ENCODE data around the gene ITPRIPL2. TPM values are rescaled to one million over a fixed set of nuclear protein-coding genes. Genes with fewer than 3 reads are reported as not detected.

The ITPRIPL2 gene
- total and polyA plus RNA-seq, 2 of the 13 experiments (the other 11 are each of a cell fraction or from before 2014, with no cell fraction given), result 5.9 to 12.6 TPM

DNA sequence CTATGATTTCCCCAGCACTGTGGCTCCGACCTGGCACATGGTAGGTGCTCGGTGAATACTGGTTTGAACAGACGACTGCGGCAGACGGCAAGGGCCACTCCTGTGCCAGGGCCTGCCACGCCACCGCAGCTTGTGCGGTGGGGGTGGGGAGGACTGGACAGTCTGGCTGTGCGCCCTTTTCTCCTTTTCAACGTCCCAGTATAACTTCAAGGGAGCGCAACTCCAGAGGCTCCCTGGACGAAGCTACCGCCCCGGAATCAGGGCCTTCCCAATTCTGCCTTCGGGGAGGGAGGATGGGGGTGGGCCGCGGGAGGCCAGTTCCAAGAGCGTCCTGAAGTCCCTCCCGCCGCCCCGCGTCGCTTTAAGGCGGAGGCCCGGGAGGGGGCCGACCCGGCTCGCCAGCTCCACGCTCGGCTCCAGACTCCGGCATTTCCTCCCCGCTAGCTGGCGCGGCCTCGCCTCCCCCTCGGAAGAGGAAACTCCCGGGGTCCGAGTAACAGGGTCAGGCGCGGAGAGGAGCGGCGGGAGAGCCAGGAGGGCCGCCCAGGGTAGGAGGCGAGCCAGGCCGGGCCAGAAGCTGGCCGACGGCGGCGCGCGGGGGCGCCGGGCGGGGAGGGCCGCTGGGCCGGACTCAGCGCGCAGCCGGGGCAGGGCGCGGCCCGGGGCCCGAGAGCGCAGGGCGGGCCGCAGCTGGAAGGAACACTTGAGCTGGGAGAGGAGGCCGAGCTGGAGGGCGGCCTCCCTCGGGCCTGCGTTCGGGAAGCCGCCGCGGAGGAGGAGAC lies at the start of gene ITPRIPL2 (continued):
- TF ChIP-seq, protein P1, sequence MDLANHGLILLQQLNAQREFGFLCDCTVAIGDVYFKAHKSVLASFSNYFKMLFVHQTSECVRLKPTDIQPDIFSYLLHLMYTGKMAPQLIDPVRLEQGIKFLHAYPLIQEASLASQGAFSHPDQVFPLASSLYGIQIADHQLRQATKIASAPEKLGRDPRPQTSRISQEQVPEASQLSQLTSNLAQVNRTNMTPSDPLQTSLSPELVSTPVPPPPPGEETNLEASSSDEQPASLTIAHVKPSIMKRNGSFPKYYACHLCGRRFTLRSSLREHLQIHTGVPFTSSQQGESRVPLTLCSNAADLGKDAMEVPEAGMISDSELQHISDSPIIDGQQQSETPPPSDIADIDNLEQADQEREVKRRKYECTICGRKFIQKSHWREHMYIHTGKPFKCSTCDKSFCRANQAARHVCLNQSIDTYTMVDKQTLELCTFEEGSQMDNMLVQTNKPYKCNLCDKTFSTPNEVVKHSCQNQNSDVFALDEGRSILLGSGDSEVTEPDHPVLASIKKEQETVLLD (CRISPR knock-in tag; IDR thresholded peaks at IDR 0.05; ENCODE audit: low read depth), result 0 out of 2 replicates have a peak, but pooled peaks have one; percentile 25
- peak; percentile 0 for TF ChIP-seq AGO2 (optimal IDR thresholded peaks at IDR 0.05; ENCODE audit: low read depth, low read length)
- no peak for TF ChIP-seq SRY (CRISPR knock-in tag; IDR thresholded peaks at IDR 0.05)
- TF ChIP-seq CEBPB (IDR thresholded peaks at IDR 0.05; ENCODE audit: borderline replicate concordance, low read depth, low read length), result no peak
- peak; percentile 24; the same call in 1 of the 2 replicates for TF ChIP-seq HCFC1 (IDR thresholded peaks at IDR 0.05; ENCODE audit: low read depth, low read length)
- no peak for TF ChIP-seq HMG20B (CRISPR knock-in tag; conservative IDR thresholded peaks at IDR 0.05)
- no peak for TF ChIP-seq SMARCE1 (IDR thresholded peaks at IDR 0.05; ENCODE audit: borderline replicate concordance)
- TF ChIP-seq NONO (IDR thresholded peaks at IDR 0.05), result no peak
- no peak for TF ChIP-seq NONO (CRISPR knock-in tag; conservative IDR thresholded peaks at IDR 0.05)
- TF ChIP-seq, protein P2, sequence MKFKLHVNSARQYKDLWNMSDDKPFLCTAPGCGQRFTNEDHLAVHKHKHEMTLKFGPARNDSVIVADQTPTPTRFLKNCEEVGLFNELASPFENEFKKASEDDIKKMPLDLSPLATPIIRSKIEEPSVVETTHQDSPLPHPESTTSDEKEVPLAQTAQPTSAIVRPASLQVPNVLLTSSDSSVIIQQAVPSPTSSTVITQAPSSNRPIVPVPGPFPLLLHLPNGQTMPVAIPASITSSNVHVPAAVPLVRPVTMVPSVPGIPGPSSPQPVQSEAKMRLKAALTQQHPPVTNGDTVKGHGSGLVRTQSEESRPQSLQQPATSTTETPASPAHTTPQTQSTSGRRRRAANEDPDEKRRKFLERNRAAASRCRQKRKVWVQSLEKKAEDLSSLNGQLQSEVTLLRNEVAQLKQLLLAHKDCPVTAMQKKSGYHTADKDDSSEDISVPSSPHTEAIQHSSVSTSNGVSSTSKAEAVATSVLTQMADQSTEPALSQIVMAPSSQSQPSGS (CRISPR knock-in tag; IDR thresholded peaks at IDR 0.05), result no peak
- TF ChIP-seq ARNT (IDR thresholded peaks at IDR 0.05), result no peak
- TF ChIP-seq, protein P3, sequence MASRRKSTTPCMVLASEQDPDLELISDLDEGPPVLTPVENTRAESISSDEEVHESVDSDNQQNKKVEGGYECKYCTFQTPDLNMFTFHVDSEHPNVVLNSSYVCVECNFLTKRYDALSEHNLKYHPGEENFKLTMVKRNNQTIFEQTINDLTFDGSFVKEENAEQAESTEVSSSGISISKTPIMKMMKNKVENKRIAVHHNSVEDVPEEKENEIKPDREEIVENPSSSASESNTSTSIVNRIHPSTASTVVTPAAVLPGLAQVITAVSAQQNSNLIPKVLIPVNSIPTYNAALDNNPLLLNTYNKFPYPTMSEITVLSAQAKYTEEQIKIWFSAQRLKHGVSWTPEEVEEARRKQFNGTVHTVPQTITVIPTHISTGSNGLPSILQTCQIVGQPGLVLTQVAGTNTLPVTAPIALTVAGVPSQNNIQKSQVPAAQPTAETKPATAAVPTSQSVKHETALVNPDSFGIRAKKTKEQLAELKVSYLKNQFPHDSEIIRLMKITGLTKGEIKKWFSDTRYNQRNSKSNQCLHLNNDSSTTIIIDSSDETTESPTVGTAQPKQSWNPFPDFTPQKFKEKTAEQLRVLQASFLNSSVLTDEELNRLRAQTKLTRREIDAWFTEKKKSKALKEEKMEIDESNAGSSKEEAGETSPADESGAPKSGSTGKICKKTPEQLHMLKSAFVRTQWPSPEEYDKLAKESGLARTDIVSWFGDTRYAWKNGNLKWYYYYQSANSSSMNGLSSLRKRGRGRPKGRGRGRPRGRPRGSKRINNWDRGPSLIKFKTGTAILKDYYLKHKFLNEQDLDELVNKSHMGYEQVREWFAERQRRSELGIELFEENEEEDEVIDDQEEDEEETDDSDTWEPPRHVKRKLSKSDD (CRISPR knock-in tag; IDR thresholded peaks at IDR 0.05; ENCODE audit: low read depth), result 0 out of 2 replicates have a peak, but pooled peaks have one; percentile 56
- no peak; the same call in 1 of the 2 replicates for TF ChIP-seq FIP1L1 (IDR thresholded peaks at IDR 0.05; ENCODE audit: borderline replicate concordance, insufficient read depth, low read depth, low read length)
- peak; percentile 52; the same call in 1 of the 2 replicates for TF ChIP-seq SNAPC2 (CRISPR knock-in tag; IDR thresholded peaks at IDR 0.05)
- TF ChIP-seq RFXAP (CRISPR knock-in tag; IDR thresholded peaks at IDR 0.05; ENCODE audit: borderline replicate concordance), result peak; percentile 26; the same call in 1 of the 2 replicates
- TF ChIP-seq ZFP90 (CRISPR knock-in tag; IDR thresholded peaks at IDR 0.05; ENCODE audit: borderline replicate concordance), result peak; percentile 87; the same call in 1 of the 2 replicates
- no peak for TF ChIP-seq IKZF4 (CRISPR knock-in tag; IDR thresholded peaks at IDR 0.05; ENCODE audit: borderline replicate concordance, low read depth, not compliant biosample characterization)
- TF ChIP-seq MAF1 (CRISPR knock-in tag; IDR thresholded peaks at IDR 0.05; ENCODE audit: borderline replicate concordance), result peak; percentile 83
- peak; percentile 19 for TF ChIP-seq TBL1XR1 (IDR thresholded peaks at IDR 0.05; ENCODE audit: borderline replicate concordance, low read length, partially characterized antibody)
- TF ChIP-seq RBAK (CRISPR knock-in tag; IDR thresholded peaks at IDR 0.05), result no peak
- TF ChIP-seq ZNF749 (CRISPR knock-in tag; IDR thresholded peaks at IDR 0.05; ENCODE audit: borderline replicate concordance), result peak; percentile 89; the same call in 1 of the 2 replicates
- TF ChIP-seq, protein P4, sequence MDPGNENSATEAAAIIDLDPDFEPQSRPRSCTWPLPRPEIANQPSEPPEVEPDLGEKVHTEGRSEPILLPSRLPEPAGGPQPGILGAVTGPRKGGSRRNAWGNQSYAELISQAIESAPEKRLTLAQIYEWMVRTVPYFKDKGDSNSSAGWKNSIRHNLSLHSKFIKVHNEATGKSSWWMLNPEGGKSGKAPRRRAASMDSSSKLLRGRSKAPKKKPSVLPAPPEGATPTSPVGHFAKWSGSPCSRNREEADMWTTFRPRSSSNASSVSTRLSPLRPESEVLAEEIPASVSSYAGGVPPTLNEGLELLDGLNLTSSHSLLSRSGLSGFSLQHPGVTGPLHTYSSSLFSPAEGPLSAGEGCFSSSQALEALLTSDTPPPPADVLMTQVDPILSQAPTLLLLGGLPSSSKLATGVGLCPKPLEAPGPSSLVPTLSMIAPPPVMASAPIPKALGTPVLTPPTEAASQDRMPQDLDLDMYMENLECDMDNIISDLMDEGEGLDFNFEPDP (CRISPR knock-in tag; conservative IDR thresholded peaks at IDR 0.05), result no peak
- TF ChIP-seq KDM6A (CRISPR knock-in tag; IDR thresholded peaks at IDR 0.05; ENCODE audit: low read depth), result no peak

All from HepG2 (cell line).